ENCODE results near the gene TLE7. TPM values are rescaled to one million over a fixed set of nuclear protein-coding genes. Genes with fewer than 3 reads are reported as not detected.
A peak's percentile ranks its signal among the peaks of the same experiment; 100 is the strongest.

TLE7 gene
- polyA plus RNA-seq, 1 donor = not detected

GRCh38 chr16:71473891-71474290 lies 32.0 kb upstream of the TLE7 start:
- Histone ChIP-seq H3K36me3 (ENCODE audit: control insufficient read depth, insufficient read depth, low read length) (peaks cover 37% of the 10 kb centered on the region), H3K9me3 (ENCODE audit: control insufficient read depth, low read depth, low read length) (no peaks in the 10 kb centered on the region), H3K4me3 (ENCODE audit: low read length) (no peak overlapping the region), H3K4me1 (ENCODE audit: control insufficient read depth, insufficient read depth, low read length) (no peaks in the 10 kb centered on the region), H3K27me3 (ENCODE audit: control insufficient read depth, insufficient read depth, low read length) (no peaks in the 10 kb centered on the region), H3K27ac (ENCODE audit: low read length) (no peak overlapping the region)
- no peak for DNase-seq
- 100% methylated on average over 2 of the region's 5 CpGs for WGBS (ENCODE audit: insufficient coverage, low lambda C conversion rate)

GRCh38 chr16:71472931-71473330 lies 31.1 kb upstream of the TLE7 start:
- no peak for DNase-seq
- no peaks in the 10 kb centered on the region for H3K27me3 ChIP-seq (ENCODE audit: control insufficient read depth, insufficient read depth, low read length)
- H3K9me3 ChIP-seq (ENCODE audit: control insufficient read depth, low read depth, low read length) = no peaks in the 10 kb centered on the region
- H3K27ac ChIP-seq (ENCODE audit: low read length) = no peak overlapping the region
- no peak overlapping the region for H3K4me3 ChIP-seq (ENCODE audit: low read length)
- H3K36me3 ChIP-seq (ENCODE audit: control insufficient read depth, insufficient read depth, low read length) = peaks cover 30% of the 10 kb centered on the region
- no CpG with 5 or more reads among the region's 2 CpGs for WGBS (ENCODE audit: insufficient coverage, low lambda C conversion rate)
- H3K4me1 ChIP-seq (ENCODE audit: control insufficient read depth, insufficient read depth, low read length) = no peaks in the 10 kb centered on the region

- Histone ChIP-seq H3K4me3 (ENCODE audit: low read length) (no peak overlapping the region), H3K27ac (ENCODE audit: low read length) (no peak overlapping the region), H3K36me3 (ENCODE audit: control insufficient read depth, insufficient read depth, low read length) (peaks cover 21% of the 10 kb centered on the region), H3K4me1 (ENCODE audit: control insufficient read depth, insufficient read depth, low read length) (no peaks in the 10 kb centered on the region), H3K9me3 (ENCODE audit: control insufficient read depth, low read depth, low read length) (no peaks in the 10 kb centered on the region), H3K27me3 (ENCODE audit: control insufficient read depth, insufficient read depth, low read length) (no peaks in the 10 kb centered on the region)
- no CpG with 5 or more reads among the region's 2 CpGs for WGBS (ENCODE audit: insufficient coverage, low lambda C conversion rate)
- no peak for DNase-seq
Observed at GRCh38 chr16:71472051-71472450, 30.2 kb upstream of the TLE7 start.

- DNase-seq = peak; percentile 14 to 29
- Histone ChIP-seq H3K4me1 (ENCODE audit: control insufficient read depth, insufficient read depth, low read length) (no peaks in the 10 kb centered on the region), H3K27me3 (ENCODE audit: control insufficient read depth, insufficient read depth, low read length) (no peaks in the 10 kb centered on the region), H3K9me3 (ENCODE audit: control insufficient read depth, low read depth, low read length) (no peaks in the 10 kb centered on the region), H3K4me3 (ENCODE audit: low read length) (no peak overlapping the region), H3K27ac (ENCODE audit: low read length) (no peak overlapping the region), H3K36me3 (ENCODE audit: control insufficient read depth, insufficient read depth, low read length) (no peaks in the 10 kb centered on the region)
- WGBS (ENCODE audit: insufficient coverage, low lambda C conversion rate) = no CpG with 5 or more reads among the region's 9 CpGs
Observed at GRCh38 chr16:71467810-71468209, 26.0 kb upstream of the TLE7 start.

GRCh38 chr16:71464231-71464630 lies 22.4 kb upstream of the TLE7 start:
- DNase-seq = no peak
- H3K27me3 ChIP-seq (ENCODE audit: control insufficient read depth, insufficient read depth, low read length) = no peaks in the 10 kb centered on the region
- H3K9me3 ChIP-seq (ENCODE audit: control insufficient read depth, low read depth, low read length) = no peaks in the 10 kb centered on the region
- no peaks in the 10 kb centered on the region for H3K4me1 ChIP-seq (ENCODE audit: control insufficient read depth, insufficient read depth, low read length)
- no peak overlapping the region for H3K4me3 ChIP-seq (ENCODE audit: low read length)
- no peaks in the 10 kb centered on the region for H3K36me3 ChIP-seq (ENCODE audit: control insufficient read depth, insufficient read depth, low read length)
- no CpG with 5 or more reads among the region's 1 CpG for WGBS (ENCODE audit: insufficient coverage, low lambda C conversion rate)
- no peak overlapping the region for H3K27ac ChIP-seq (ENCODE audit: low read length)

- Histone ChIP-seq H3K9me3 (ENCODE audit: control insufficient read depth, low read depth, low read length) (no peaks in the 10 kb centered on the region), H3K4me1 (ENCODE audit: control insufficient read depth, insufficient read depth, low read length) (no peaks in the 10 kb centered on the region), H3K27me3 (ENCODE audit: control insufficient read depth, insufficient read depth, low read length) (no peaks in the 10 kb centered on the region), H3K36me3 (ENCODE audit: control insufficient read depth, insufficient read depth, low read length) (no peaks in the 10 kb centered on the region), H3K4me3 (ENCODE audit: low read length) (peak within 1 kb of the TSS; percentile 100), H3K27ac (ENCODE audit: low read length) (peak within 1 kb of the TSS; percentile 73)
- peak; percentile 69 to 85 for DNase-seq
- WGBS (ENCODE audit: insufficient coverage, low lambda C conversion rate) = no CpG with 5 or more reads among the region's 52 CpGs
Observed at GRCh38 chr16:71461686-71462648, 20.1 kb upstream of the TLE7 start, which contains the start of gene ZNF23. TSS of gene ZNF23 (minus strand) at chr16:71462247. CDS start at chr16:71456796, 5,451 bp downstream.

- H3K27me3 ChIP-seq (ENCODE audit: control insufficient read depth, insufficient read depth, low read length) = no peaks in the 10 kb centered on the region
- H3K9me3 ChIP-seq (ENCODE audit: control insufficient read depth, low read depth, low read length) = no peaks in the 10 kb centered on the region
- H3K27ac ChIP-seq (ENCODE audit: low read length) = no peak overlapping the region
- no peak for DNase-seq
- no peaks in the 10 kb centered on the region for H3K4me1 ChIP-seq (ENCODE audit: control insufficient read depth, insufficient read depth, low read length)
- no peak overlapping the region for H3K4me3 ChIP-seq (ENCODE audit: low read length)
- H3K36me3 ChIP-seq (ENCODE audit: control insufficient read depth, insufficient read depth, low read length) = peaks cover 8% of the 10 kb centered on the region
- WGBS (ENCODE audit: insufficient coverage, low lambda C conversion rate) = no CpG with 5 or more reads among the region's 1 CpG
Observed at GRCh38 chr16:71460941-71461340, 19.1 kb upstream of the TLE7 start.

GRCh38 chr16:71460236-71460635 lies 18.4 kb upstream of the TLE7 start:
- WGBS (ENCODE audit: insufficient coverage, low lambda C conversion rate) = 83% methylated on average over 2 of the region's 4 CpGs
- no peak overlapping the region for H3K4me3 ChIP-seq (ENCODE audit: low read length)
- H3K9me3 ChIP-seq (ENCODE audit: control insufficient read depth, low read depth, low read length) = no peaks in the 10 kb centered on the region
- H3K27ac ChIP-seq (ENCODE audit: low read length) = no peak overlapping the region
- DNase-seq = no peak
- H3K4me1 ChIP-seq (ENCODE audit: control insufficient read depth, insufficient read depth, low read length) = no peaks in the 10 kb centered on the region
- H3K27me3 ChIP-seq (ENCODE audit: control insufficient read depth, insufficient read depth, low read length) = no peaks in the 10 kb centered on the region
- peaks cover 15% of the 10 kb centered on the region for H3K36me3 ChIP-seq (ENCODE audit: control insufficient read depth, insufficient read depth, low read length)

GRCh38 chr16:71459510-71459909 lies 17.7 kb upstream of the TLE7 start:
- Histone ChIP-seq H3K9me3 (ENCODE audit: control insufficient read depth, low read depth, low read length) (peaks cover 2% of the 10 kb centered on the region), H3K27me3 (ENCODE audit: control insufficient read depth, insufficient read depth, low read length) (no peaks in the 10 kb centered on the region), H3K4me1 (ENCODE audit: control insufficient read depth, insufficient read depth, low read length) (no peaks in the 10 kb centered on the region), H3K4me3 (ENCODE audit: low read length) (no peak overlapping the region), H3K27ac (ENCODE audit: low read length) (no peak overlapping the region), H3K36me3 (ENCODE audit: control insufficient read depth, insufficient read depth, low read length) (peaks cover 20% of the 10 kb centered on the region)
- no peak for DNase-seq

- DNase-seq = no peak
Observed at GRCh38 chr16:71456801-71457200, 14.9 kb upstream of the TLE7 start.

GRCh38 chr16:71453036-71453435 lies 11.2 kb upstream of the TLE7 start:
- no peak overlapping the region for H3K27ac ChIP-seq (ENCODE audit: low read length)
- H3K4me3 ChIP-seq (ENCODE audit: low read length) = no peak overlapping the region
- H3K4me1 ChIP-seq (ENCODE audit: control insufficient read depth, insufficient read depth, low read length) = no peaks in the 10 kb centered on the region
- H3K27me3 ChIP-seq (ENCODE audit: control insufficient read depth, insufficient read depth, low read length) = no peaks in the 10 kb centered on the region
- H3K9me3 ChIP-seq (ENCODE audit: control insufficient read depth, low read depth, low read length) = peaks cover 33% of the 10 kb centered on the region
- DNase-seq = no peak
- peaks cover 75% of the 10 kb centered on the region for H3K36me3 ChIP-seq (ENCODE audit: control insufficient read depth, insufficient read depth, low read length)

More at GRCh38 chr16:71456801-71457200, 14.9 kb upstream of the TLE7 start:
- H3K27me3 ChIP-seq (ENCODE audit: control insufficient read depth, insufficient read depth, low read length) = no peaks in the 10 kb centered on the region
- H3K27ac ChIP-seq (ENCODE audit: low read length) = no peak overlapping the region
- peaks cover 9% of the 10 kb centered on the region for H3K9me3 ChIP-seq (ENCODE audit: control insufficient read depth, low read depth, low read length)
- H3K4me1 ChIP-seq (ENCODE audit: control insufficient read depth, insufficient read depth, low read length) = no peaks in the 10 kb centered on the region
- H3K36me3 ChIP-seq (ENCODE audit: control insufficient read depth, insufficient read depth, low read length) = peaks cover 47% of the 10 kb centered on the region
- H3K4me3 ChIP-seq (ENCODE audit: low read length) = no peak overlapping the region
- WGBS (ENCODE audit: insufficient coverage, low lambda C conversion rate) = 100% methylated on average over 1 of the region's 4 CpGs

All from large intestine (tissue), 3 donors.